Kidney (tissue), 14 donors: Measurements from ENCODE around the gene UBE2L3. TPM values are rescaled to one million over a fixed set of nuclear protein-coding genes. Genes with fewer than 3 reads are reported as not detected.

Source experiments
- DNase-seq, 5 donors: peaks; one replicate each; pipeline ENCODE4 v3.0.0-alpha.2; 2013 to 2020
- FAIRE-seq: peaks from 2 replicates; lab custom pipeline; 2012; peaks lifted over from hg19 to GRCh38; lab: Jason Lieb, UNC
- H3K27ac ChIP-seq, 2 donors: one replicate each; pipeline ENCODE4 v1.7.0; 2013; ENCODE audit warnings: low read depth in 2 of 2, low read length in 2 of 2, inconsistent platforms in 1 of 2
- H3K27me3 ChIP-seq: one replicate; pipeline ENCODE4 v1.7.1; 2013; ENCODE audit warnings: low read length, inconsistent platforms; ENCODE audit not compliant: control insufficient read depth, insufficient read depth
- H3K36me3 ChIP-seq, 3 donors: one replicate each; pipeline versions ENCODE4 v1.7.0 to v1.7.1; 2013; ENCODE audit warnings: low read length in 3 of 3, control low read depth in 1 of 3, inconsistent platforms in 1 of 3; ENCODE audit not compliant: insufficient read depth in 3 of 3, control insufficient read depth in 2 of 3
- H3K4me1 ChIP-seq, 3 donors: one replicate each; pipeline versions ENCODE4 v1.7.0 to v1.7.1; 2013; ENCODE audit warnings: low read length in 3 of 3, inconsistent platforms in 1 of 3, low read depth in 1 of 3; ENCODE audit not compliant: control insufficient read depth in 2 of 3, insufficient read depth in 2 of 3
- H3K4me3 ChIP-seq, 3 donors: one replicate each; pipeline versions ENCODE4 v1.7.0 to v1.8.1; 2013; ENCODE audit warnings: low read length in 3 of 3, control low read depth in 1 of 3, inconsistent platforms in 1 of 3
- H3K9ac ChIP-seq, 3 donors: one replicate each; pipeline versions ENCODE4 v1.7.0 to v1.7.1; 2013; ENCODE audit warnings: low read length in 3 of 3, control low read depth in 1 of 3, inconsistent platforms in 1 of 3
- H3K9me3 ChIP-seq, 3 donors: one replicate each; pipeline versions ENCODE4 v1.7.0 to v1.7.1; 2013; ENCODE audit warnings: low read length in 3 of 3, control low read depth in 1 of 3, inconsistent platforms in 1 of 3; ENCODE audit not compliant: control insufficient read depth in 2 of 3, insufficient read depth in 1 of 3
- intact Hi-C: fragments of 100-400 bp; cut with DNase I; formaldehyde crosslinking; loops from one replicate; pipeline ENCODE4 v1.11.1; 2022
- polyA plus RNA-seq: library from polyadenylated mRNA; stranded (reverse); fragments of 350-450 nt; fragmentation: Illumina TruSeq; extraction: RNeasy Lipid Tissue Mini Kit (QIAGEN cat#74804); gene quantifications from one replicate; pipeline ENCODE4 v1.2.3, GENCODE V29; 2014; ENCODE audit warnings: low read depth, low replicate concordance; ENCODE audit not compliant: insufficient read depth
- total RNA-seq: library from RNA; stranded (reverse); fragmentation: NEBNext Ultra II Directional; extraction: Animal tissue kit (Norgen Biotek cat#: 25700); gene quantifications from one replicate; pipeline ENCODE4 v1.2.1, GENCODE V29; 2021
- TF ChIP-seq, protein P1 (sequence below): IDR thresholded peaks from 3 replicates; pipeline ENCODE4 v1.5.1; 2012; ENCODE audit warnings: mild to moderate bottlenecking, moderate library complexity, borderline replicate concordance; ENCODE audit not compliant: insufficient read depth; ENCODE audit errors: extremely low read depth
- donor health status: control.
- donor health status: control.
- donor health status: control.
- donor health status: control.
- donor health status: control.
- donor health status: DM: yes; HTN: yes; CAD: no.
- donor health status: Normal renal cell carcinoma (clear cell type).

The UBE2L3 gene
- total and polyA plus RNA-seq, 2 donors from 2014 or later: 45.8 to 70.0 TPM

DNA sequence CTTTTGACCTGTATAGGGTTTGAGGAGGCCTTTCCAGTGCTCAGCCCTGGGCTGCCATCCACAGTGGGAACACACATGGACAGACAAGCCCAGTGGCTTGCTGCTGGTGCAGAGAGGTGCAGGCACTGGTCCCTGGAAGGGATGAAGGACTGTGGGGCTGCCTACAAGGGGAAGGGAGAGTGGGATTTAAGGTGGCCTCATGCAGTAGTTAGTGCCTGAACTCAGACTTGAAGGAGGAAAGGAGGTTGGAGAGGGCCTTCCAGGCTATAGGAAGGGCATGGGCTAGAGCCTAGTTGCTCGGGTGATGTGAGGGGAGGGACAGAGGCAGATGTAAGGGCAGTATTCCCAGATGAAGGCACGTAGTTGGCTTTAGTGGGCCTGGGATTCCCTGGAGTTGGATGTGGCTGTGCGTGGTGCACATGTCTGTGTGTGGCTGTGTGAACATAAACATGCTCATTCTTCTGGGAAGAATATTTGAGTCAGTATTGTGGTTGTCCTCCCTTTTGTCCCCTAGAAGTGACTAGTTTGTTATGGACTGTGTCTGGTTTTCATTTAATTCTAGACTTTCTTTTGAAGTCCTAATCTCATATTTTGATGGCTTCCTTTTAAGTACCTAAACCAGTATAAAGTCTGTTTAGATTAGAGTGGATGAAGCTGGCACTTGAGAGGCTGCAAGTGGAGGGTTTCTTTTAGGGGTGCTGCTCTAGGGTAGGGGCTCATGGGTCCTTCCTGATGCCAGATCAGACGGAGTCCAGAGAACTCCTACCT, 43.9 kb downstream of the UBE2L3 start:
- Histone ChIP-seq H3K9ac (no peak overlapping the region), H3K27me3 (no peaks in the 10 kb centered on the region), H3K9me3 (no peaks in the 10 kb centered on the region), H3K27ac (no peak overlapping the region), H3K4me1 (peaks cover 0 to 2% (median 0%) of the 10 kb centered on the region in 3 donors), H3K36me3 (peaks cover 0 to 22% (median 11%) of the 10 kb centered on the region in 3 donors), H3K4me3 (no peak overlapping the region)
- intact Hi-C loops: no loop called here
- no peak for FAIRE-seq
- DNase-seq: no peak
- TF ChIP-seq, protein P1, sequence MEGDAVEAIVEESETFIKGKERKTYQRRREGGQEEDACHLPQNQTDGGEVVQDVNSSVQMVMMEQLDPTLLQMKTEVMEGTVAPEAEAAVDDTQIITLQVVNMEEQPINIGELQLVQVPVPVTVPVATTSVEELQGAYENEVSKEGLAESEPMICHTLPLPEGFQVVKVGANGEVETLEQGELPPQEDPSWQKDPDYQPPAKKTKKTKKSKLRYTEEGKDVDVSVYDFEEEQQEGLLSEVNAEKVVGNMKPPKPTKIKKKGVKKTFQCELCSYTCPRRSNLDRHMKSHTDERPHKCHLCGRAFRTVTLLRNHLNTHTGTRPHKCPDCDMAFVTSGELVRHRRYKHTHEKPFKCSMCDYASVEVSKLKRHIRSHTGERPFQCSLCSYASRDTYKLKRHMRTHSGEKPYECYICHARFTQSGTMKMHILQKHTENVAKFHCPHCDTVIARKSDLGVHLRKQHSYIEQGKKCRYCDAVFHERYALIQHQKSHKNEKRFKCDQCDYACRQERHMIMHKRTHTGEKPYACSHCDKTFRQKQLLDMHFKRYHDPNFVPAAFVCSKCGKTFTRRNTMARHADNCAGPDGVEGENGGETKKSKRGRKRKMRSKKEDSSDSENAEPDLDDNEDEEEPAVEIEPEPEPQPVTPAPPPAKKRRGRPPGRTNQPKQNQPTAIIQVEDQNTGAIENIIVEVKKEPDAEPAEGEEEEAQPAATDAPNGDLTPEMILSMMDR: no peak

DNA sequence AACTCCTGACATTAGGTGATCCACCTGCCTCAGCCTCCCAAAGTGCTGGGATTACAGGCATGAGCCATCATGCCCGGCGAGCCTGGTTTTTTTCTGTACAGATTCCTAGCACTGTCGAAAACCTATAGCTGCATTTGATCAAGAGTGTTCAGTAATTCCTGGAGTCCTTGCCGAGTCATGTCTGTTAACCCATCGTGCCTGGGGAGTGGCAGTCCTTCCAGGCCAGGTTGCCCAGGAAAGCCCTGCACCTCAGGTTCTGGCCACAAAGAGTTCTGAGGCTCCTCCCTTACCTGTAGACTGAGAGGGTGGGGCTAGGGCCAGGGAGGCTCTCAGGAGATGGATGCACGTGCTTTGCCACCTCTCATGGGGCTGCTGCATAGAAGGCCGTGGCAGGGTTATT, 45.3 kb downstream of the UBE2L3 start:
- Histone ChIP-seq H3K4me1 (peaks cover 0 to 2% (median 0%) of the 10 kb centered on the region in 3 donors), H3K27ac (no peak overlapping the region), H3K9me3 (no peaks in the 10 kb centered on the region), H3K27me3 (no peaks in the 10 kb centered on the region), H3K9ac (no peak overlapping the region), H3K36me3 (peaks cover 0 to 22% (median 11%) of the 10 kb centered on the region in 3 donors), H3K4me3 (no peak overlapping the region)
- TF ChIP-seq, protein P1: no peak
- FAIRE-seq (no peak), DNase-seq (no peak)
- intact Hi-C loops: no loop called here

DNA sequence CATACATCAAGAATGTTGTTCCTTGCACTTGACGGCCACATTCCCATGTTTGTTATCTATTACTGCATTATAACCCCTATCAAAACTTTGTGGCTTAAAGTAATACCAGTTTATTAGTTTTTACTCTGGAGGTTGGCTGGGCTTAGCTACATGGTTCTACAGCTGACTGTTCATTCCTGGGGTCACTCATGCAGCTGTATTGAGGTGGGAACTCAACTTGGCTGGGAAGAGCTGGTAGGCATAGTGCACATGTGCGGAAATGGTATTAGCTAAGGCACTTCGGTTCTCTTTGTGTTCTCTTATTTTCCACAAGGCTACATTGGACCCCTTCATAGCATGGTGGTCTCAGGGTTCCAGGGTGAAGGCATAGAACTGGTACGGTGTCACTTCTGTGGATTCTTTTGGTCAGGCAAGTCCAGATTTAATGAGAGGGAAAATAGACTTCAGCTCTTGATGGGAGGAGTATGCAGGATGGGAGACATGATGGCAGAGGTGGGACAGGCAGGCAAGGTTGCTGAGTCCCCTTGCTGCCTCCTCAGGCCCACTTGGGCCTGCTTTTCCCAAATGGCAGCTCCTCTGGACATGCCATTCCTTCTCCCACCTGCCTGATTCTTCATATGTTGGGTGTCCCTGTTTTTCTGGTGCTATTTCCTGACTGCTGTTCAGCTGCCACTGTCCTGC, 46.2 kb downstream of the UBE2L3 start:
- no peak for FAIRE-seq
- no peaks in the 10 kb centered on the region for H3K27me3 ChIP-seq
- H3K9me3 ChIP-seq: no peaks in the 10 kb centered on the region
- H3K36me3 ChIP-seq: peaks cover 0 to 22% (median 11%) of the 10 kb centered on the region in 3 donors
- H3K9ac ChIP-seq: no peak overlapping the region
- no peak overlapping the region for H3K4me3 ChIP-seq
- H3K27ac ChIP-seq: no peak overlapping the region
- H3K4me1 ChIP-seq: peaks cover 0 to 2% (median 0%) of the 10 kb centered on the region in 3 donors
- TF ChIP-seq, protein P1: no peak
- no peak for DNase-seq
- intact Hi-C loops: no loop called here
